HG03575 (cell line): Measurements from ENCODE around the gene MRPL47.

ENCODE experiments used
- ATAC-seq: cut with Tn5 transposase; IDR thresholded peaks from one replicate; pipeline ENCODE4 v1.9.1; 2021; ENCODE audit not compliant: unreplicated experiment, insufficient number of reproducible peaks, low FRiP score; ENCODE audit errors: extremely low read depth

Gene MRPL47

GRCh38 chr3:179603321-179603720, 1.1 kb downstream of the MRPL47 start:
- no peak for ATAC-seq

- no peak for ATAC-seq
Measured at GRCh38 chr3:179599531-179599930, 4.9 kb downstream of the MRPL47 start.

GRCh38 chr3:179591313-179591712, 13.1 kb downstream of the MRPL47 start:
- no peak for ATAC-seq

GRCh38 chr3:179590669-179591068, 13.8 kb downstream of the MRPL47 start:
- ATAC-seq: no peak

GRCh38 chr3:179589143-179589542, 15.3 kb downstream of the MRPL47 start:
- ATAC-seq: no peak

- no peak for ATAC-seq
Measured at GRCh38 chr3:179580992-179581391, 23.4 kb downstream of the MRPL47 start.

- ATAC-seq: no peak
Measured at GRCh38 chr3:179565496-179565895, 38.9 kb downstream of the MRPL47 start.

- ATAC-seq: peak; percentile 22
Measured at GRCh38 chr3:179563271-179563783, 41.1 kb downstream of the MRPL47 start.

GRCh38 chr3:179562591-179563270, 41.7 kb downstream of the MRPL47 start, which contains the start of gene ACTL6A:
Gene ACTL6A (plus strand): TSS chr3:179562926. CDS start chr3:179563093, 167 bp downstream.
- ATAC-seq: peak; percentile 89

GRCh38 chr3:179560791-179561190, 43.6 kb downstream of the MRPL47 start:
- ATAC-seq: no peak

- ATAC-seq: no peak
Measured at GRCh38 chr3:179558742-179559364, 45.6 kb downstream of the MRPL47 start.

- no peak for ATAC-seq
Measured at GRCh38 chr3:179551349-179552105, 52.9 kb downstream of the MRPL47 start.

GRCh38 chr3:179546814-179547241, 57.6 kb downstream of the MRPL47 start:
- no peak for ATAC-seq

GRCh38 chr3:179544981-179545645, 59.3 kb downstream of the MRPL47 start:
- no peak for ATAC-seq

- no peak for ATAC-seq
Measured at GRCh38 chr3:179542375-179542774, 62.1 kb downstream of the MRPL47 start.

- ATAC-seq: no peak
Measured at GRCh38 chr3:179541596-179541995, 62.8 kb downstream of the MRPL47 start.

GRCh38 chr3:179541094-179541493, 63.3 kb downstream of the MRPL47 start:
- no peak for ATAC-seq
